Uterus (tissue), 2 donors: Measurements from ENCODE around the gene CELSR1.

Experiments
- CTCF ChIP-seq, 4 experiments: fragments of 200-600 bp in 2 of 4; fragments of 450-650 bp in 2 of 4; sonication (generic) in 2 of 4; IDR thresholded peaks; one replicate each; pipeline ENCODE4 v1.5.1; 2016 to 2019; ENCODE audit warnings: antibody characterized with exemption in 4 of 4, mild to moderate bottlenecking in 2 of 4, moderate library complexity in 1 of 4
- POLR2A ChIP-seq, 2 donors: fragments of 450-650 bp; IDR thresholded peaks; one replicate each; pipeline ENCODE4 v1.6.1; 2016; ENCODE audit warnings: antibody characterized with exemption in 2 of 2, mild to moderate bottlenecking in 1 of 2, moderate library complexity in 1 of 2

DNA sequence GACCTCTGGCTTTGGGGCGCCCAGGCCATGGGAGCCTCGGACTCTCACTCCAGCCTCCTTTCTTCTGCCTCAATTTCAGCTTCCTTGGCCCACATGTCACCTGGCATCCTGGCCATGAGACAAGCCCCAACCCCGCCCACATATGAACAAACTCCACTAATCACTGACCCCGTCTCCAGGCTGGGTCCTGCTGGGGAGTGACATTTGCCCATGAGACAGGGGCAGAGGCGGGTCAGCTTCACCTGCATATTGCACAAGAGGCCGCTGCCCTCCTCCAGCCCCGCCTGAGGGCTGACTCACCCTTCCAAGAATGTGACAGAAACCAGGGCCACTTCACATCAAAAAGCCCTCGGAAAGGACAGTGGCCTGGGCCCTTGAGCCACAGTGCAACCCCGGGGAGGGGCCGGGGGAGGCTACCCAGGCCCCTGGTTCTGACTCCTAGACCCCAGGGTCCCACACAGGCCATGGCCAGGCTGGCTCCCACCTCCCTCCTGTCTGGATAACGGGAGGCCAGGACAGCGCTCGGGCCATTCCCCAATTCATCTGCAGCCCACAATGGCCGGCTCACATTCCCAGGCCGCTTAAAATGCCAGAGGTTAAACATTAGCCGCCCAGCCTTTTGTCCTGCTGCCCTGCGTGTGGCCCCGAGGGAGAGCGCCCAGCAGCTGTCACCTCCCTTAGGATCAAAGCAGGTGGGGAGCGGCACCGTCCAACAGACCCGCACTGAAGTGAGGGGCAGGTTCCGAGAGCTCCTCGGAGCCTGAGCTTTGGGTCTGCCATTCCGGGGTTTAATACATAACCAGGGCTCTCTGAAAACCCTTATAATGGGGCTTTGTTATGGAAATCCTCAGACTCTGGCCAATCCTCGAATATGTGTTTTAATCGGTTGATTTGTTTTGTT lies 159.6 kb downstream of the CELSR1 start:
- TF ChIP-seq POLR2A (IDR thresholded peaks at IDR 0.05) (no peak), CTCF (IDR thresholded peaks at IDR 0.05) (no peak)
